Thyroid gland (tissue), 4 donors: Measurements from ENCODE around the gene SLC12A5. TPM values are rescaled to one million over a fixed set of nuclear protein-coding genes. Genes with fewer than 3 reads are reported as not detected.

Source experiments
- DNase-seq, 2 donors: peaks; one replicate each; pipeline ENCODE4 v3.0.0-alpha.2; 2019
- H3K27ac ChIP-seq, 3 donors: fragments of 200-600 bp; sonication (generic); 1 replicate in 2 of 3; 2 replicates in 1 of 3; pipeline ENCODE4 v1.5.1; 2016 to 2019; ENCODE audit warnings: mild to moderate bottlenecking in 1 of 3, moderate library complexity in 1 of 3
- H3K27me3 ChIP-seq: fragments of 200-600 bp; sonication (generic); one replicate; pipeline ENCODE4 v1.5.1; 2019
- H3K36me3 ChIP-seq, 2 donors: fragments of 200-600 bp; sonication (generic); one replicate each; pipeline ENCODE4 v1.5.1; 2016 to 2019
- H3K4me1 ChIP-seq, 2 donors: fragments of 200-600 bp; sonication (generic); one replicate each; pipeline ENCODE4 v1.5.1; 2017 to 2019
- H3K4me3 ChIP-seq, 3 donors: fragments of 200-600 bp; sonication (generic); replicated peaks in 1 of 3; 1 replicate in 2 of 3; 2 replicates in 1 of 3; pipeline ENCODE4 v1.5.1; 2016; ENCODE audit warnings: mild to moderate bottlenecking in 1 of 3
- H3K9me3 ChIP-seq: fragments of 200-600 bp; sonication (generic); one replicate; pipeline ENCODE4 v1.5.1; 2017
- POLR2A ChIP-seq, 2 donors: fragments of 450-650 bp; IDR thresholded peaks; one replicate each; pipeline ENCODE4 v1.6.1; 2017; ENCODE audit warnings: antibody characterized with exemption in 2 of 2, mild to moderate bottlenecking in 2 of 2, moderate library complexity in 1 of 2
- WGBS, 2 donors: methylation state at CpG; one replicate each; pipeline ENCODE4 v1.1.5; 2017; 5-methylcytosine and 5-hydroxymethylcytosine counted together
- intact Hi-C: fragments of 100-400 bp; cut with DNase I; formaldehyde crosslinking; loops from one replicate; pipeline ENCODE4 v1.15.1; 2023
- total RNA-seq, 4 donors: library from RNA; depleted of rRNA; stranded (reverse); fragments of >200 nt; gene quantifications; one replicate each; pipeline ENCODE4 v1.2.3, GENCODE V29; 2016
- TF ChIP-seq, protein P1 (sequence below), 6 experiments: fragments of 200-600 bp in 3 of 6; fragments of 450-650 bp in 3 of 6; sonication (generic) in 3 of 6; IDR thresholded peaks; one replicate each; pipeline ENCODE4 v1.5.1; 2016 to 2019; ENCODE audit warnings: antibody characterized with exemption in 6 of 6, mild to moderate bottlenecking in 2 of 6, inconsistent platforms in 1 of 6, moderate library complexity in 1 of 6

Gene SLC12A5
- total RNA-seq, 4 donors from 2014 or later = 1.6 TPM; not detected in 3

DNA sequence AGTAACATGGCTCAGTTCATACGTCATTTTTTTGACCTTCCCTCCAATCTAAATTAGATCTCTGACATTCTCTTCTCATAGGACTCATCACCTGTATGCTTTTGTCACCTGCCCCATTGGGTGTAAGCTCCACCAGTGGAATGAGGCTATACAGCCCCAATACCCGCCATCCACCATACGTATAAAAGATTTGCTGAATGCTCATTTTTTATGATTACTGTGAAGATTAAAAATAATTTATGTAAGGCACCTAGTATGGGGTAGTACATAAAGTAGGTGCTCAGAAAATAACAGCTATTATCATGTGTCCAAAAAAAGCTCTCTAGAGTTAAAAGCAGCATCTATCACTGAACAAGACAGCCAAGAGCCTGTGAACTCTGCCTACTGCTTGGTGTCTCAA, 36.7 kb downstream of the SLC12A5 start:
- DNase-seq = no peak

DNA sequence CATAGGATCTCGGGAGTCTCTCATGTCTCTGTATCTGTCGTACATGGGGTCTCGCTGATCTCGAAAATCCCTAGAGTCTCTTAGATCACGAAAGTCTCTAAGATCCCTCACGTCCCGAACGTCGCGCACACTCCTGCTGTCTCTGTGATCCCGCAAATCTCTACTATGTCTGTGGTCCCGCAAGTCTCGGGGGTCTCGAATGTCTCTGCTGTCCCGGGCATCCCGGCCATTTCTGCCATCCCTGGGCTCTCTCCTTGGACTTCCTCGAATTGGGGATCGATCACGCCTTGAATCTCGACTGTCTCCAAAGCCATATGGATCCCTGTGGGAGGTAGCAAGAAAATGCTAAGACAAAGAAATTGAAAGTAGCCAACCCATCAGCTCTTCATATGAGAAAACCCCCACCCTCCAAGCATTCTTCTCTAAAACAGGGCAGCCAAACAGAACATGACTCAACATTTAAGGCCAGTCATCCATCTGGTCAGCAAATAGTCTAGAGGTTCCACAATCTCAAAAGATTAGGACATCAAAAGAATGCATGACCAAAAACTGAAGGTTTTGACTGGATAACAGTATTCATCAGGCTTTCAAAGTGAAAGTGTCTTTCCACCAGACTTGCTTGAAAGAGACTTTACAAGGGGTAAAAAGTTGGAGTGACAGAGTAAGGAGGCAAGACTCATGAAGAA, 41.3 kb downstream of the SLC12A5 start:
- no peaks in the 10 kb centered on the region for H3K27me3 ChIP-seq
- no peaks in the 10 kb centered on the region for H3K4me1 ChIP-seq
- peaks cover 48 to 55% of the 10 kb centered on the region in 2 donors for H3K36me3 ChIP-seq
- no peak for DNase-seq
- intact Hi-C loops = no loop called here
- no peak overlapping the region for H3K27ac ChIP-seq
- no peaks in the 10 kb centered on the region for H3K9me3 ChIP-seq
- H3K4me3 ChIP-seq = no peak overlapping the region
- no peak for TF ChIP-seq POLR2A (IDR thresholded peaks at IDR 0.05)
- TF ChIP-seq, protein P1, sequence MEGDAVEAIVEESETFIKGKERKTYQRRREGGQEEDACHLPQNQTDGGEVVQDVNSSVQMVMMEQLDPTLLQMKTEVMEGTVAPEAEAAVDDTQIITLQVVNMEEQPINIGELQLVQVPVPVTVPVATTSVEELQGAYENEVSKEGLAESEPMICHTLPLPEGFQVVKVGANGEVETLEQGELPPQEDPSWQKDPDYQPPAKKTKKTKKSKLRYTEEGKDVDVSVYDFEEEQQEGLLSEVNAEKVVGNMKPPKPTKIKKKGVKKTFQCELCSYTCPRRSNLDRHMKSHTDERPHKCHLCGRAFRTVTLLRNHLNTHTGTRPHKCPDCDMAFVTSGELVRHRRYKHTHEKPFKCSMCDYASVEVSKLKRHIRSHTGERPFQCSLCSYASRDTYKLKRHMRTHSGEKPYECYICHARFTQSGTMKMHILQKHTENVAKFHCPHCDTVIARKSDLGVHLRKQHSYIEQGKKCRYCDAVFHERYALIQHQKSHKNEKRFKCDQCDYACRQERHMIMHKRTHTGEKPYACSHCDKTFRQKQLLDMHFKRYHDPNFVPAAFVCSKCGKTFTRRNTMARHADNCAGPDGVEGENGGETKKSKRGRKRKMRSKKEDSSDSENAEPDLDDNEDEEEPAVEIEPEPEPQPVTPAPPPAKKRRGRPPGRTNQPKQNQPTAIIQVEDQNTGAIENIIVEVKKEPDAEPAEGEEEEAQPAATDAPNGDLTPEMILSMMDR (IDR thresholded peaks at IDR 0.05) = no peak
- 95 to 96% methylated on average over 20 of the region's 20 CpGs for WGBS, 2 donors

More for the DNA sequence above, 36.7 kb downstream of the SLC12A5 start:
- Histone ChIP-seq H3K9me3 (no peaks in the 10 kb centered on the region), H3K4me1 (peaks cover 0 to 9% of the 10 kb centered on the region in 2 donors), H3K36me3 (peaks cover 87 to 89% of the 10 kb centered on the region in 2 donors), H3K4me3 (no peak overlapping the region), H3K27ac (no peak overlapping the region), H3K27me3 (no peaks in the 10 kb centered on the region)
- intact Hi-C loops = no loop called here
- WGBS, 2 donors = 96 to 98% methylated on average over 3 of the region's 3 CpGs
- no peak for TF ChIP-seq POLR2A (IDR thresholded peaks at IDR 0.05)

- Histone ChIP-seq H3K27me3 (no peaks in the 10 kb centered on the region), H3K27ac (no peak overlapping the region), H3K4me3 (no peak overlapping the region), H3K9me3 (no peaks in the 10 kb centered on the region), H3K36me3 (peaks cover 41 to 43% of the 10 kb centered on the region in 2 donors), H3K4me1 (peaks cover 0 to under 1% of the 10 kb centered on the region in 2 donors)
- 89 to 93% methylated on average over 3 of the region's 3 CpGs for WGBS, 2 donors
- no peak for DNase-seq
- TF ChIP-seq, protein P1 (IDR thresholded peaks at IDR 0.05) = no peak
- TF ChIP-seq POLR2A (IDR thresholded peaks at IDR 0.05) = no peak
- intact Hi-C loops = no loop called here
These were observed 42.6 kb downstream of the SLC12A5 start for GRCh38 chr20:46071573-46071972.

GRCh38 chr20:46073024-46073423, 44.0 kb downstream of the SLC12A5 start:
- no peak for DNase-seq
- H3K9me3 ChIP-seq = no peaks in the 10 kb centered on the region
- no peak overlapping the region for H3K4me3 ChIP-seq
- H3K36me3 ChIP-seq = peaks cover 31 to 37% of the 10 kb centered on the region in 2 donors
- intact Hi-C loops = no loop called here
- H3K4me1 ChIP-seq = peaks cover 0 to 6% of the 10 kb centered on the region in 2 donors
- no peak for TF ChIP-seq POLR2A (IDR thresholded peaks at IDR 0.05)
- TF ChIP-seq, protein P1 (IDR thresholded peaks at IDR 0.05) = no peak
- H3K27me3 ChIP-seq = no peaks in the 10 kb centered on the region
- no peak overlapping the region for H3K27ac ChIP-seq
- 92 to 94% methylated on average over 4 of the region's 4 CpGs for WGBS, 2 donors

- no peak overlapping the region for H3K27ac ChIP-seq
- no peak overlapping the region for H3K4me3 ChIP-seq
- H3K4me1 ChIP-seq = peaks cover 0 to 6% of the 10 kb centered on the region in 2 donors
- 88 to 92% methylated on average over 3 of the region's 3 CpGs for WGBS, 2 donors
- no peaks in the 10 kb centered on the region for H3K9me3 ChIP-seq
- H3K36me3 ChIP-seq = peaks cover 31 to 34% of the 10 kb centered on the region in 2 donors
- DNase-seq = no peak
- intact Hi-C loops = no loop called here
- no peak for TF ChIP-seq POLR2A (IDR thresholded peaks at IDR 0.05)
- TF ChIP-seq, protein P1 (IDR thresholded peaks at IDR 0.05) = no peak
- H3K27me3 ChIP-seq = no peaks in the 10 kb centered on the region
These were observed 44.4 kb downstream of the SLC12A5 start for GRCh38 chr20:46073443-46073842.
